ENCODE measurements around the gene SLC22A14.
"Not testable (repeated sequence)": the region's sequence is repeated elsewhere in the genome, so short reads cannot be mapped to it uniquely, and the experiment has no call there.

SLC22A14 gene

GRCh38 chr3:38281895-38282686 lies at the start of gene SLC22A14:
SLC22A14 (plus strand) TSS chr3:38282294; CDS start chr3:38306027, 23,733 bp downstream.
- no peak for DNase-seq

GRCh38 chr3:38232701-38233100 lies 49.4 kb upstream of the SLC22A14 start:
- DNase-seq: no peak

GRCh38 chr3:38235466-38235865 lies 46.6 kb upstream of the SLC22A14 start:
- no peak for DNase-seq

GRCh38 chr3:38238416-38239008 lies 43.6 kb upstream of the SLC22A14 start:
- DNase-seq: no peak

- not testable (repeated sequence) for DNase-seq
Observed at GRCh38 chr3:38242812-38243211, 39.3 kb upstream of the SLC22A14 start.

GRCh38 chr3:38245930-38246329 lies 36.2 kb upstream of the SLC22A14 start:
- no peak for DNase-seq

GRCh38 chr3:38247366-38248035 lies 34.6 kb upstream of the SLC22A14 start:
- no peak for DNase-seq

- no peak for DNase-seq
Observed at GRCh38 chr3:38250198-38250597, 31.9 kb upstream of the SLC22A14 start.

GRCh38 chr3:38251197-38251596 lies 30.9 kb upstream of the SLC22A14 start:
- DNase-seq: no peak

- no peak for DNase-seq
Observed at GRCh38 chr3:38253704-38254103, 28.4 kb upstream of the SLC22A14 start.

GRCh38 chr3:38254872-38255271 lies 27.2 kb upstream of the SLC22A14 start:
- DNase-seq: no peak

- DNase-seq: no peak
Observed at GRCh38 chr3:38255627-38256026, 26.5 kb upstream of the SLC22A14 start.

- no peak for DNase-seq
Observed at GRCh38 chr3:38257583-38257982, 24.5 kb upstream of the SLC22A14 start.

GRCh38 chr3:38260474-38260873 lies 21.6 kb upstream of the SLC22A14 start:
- DNase-seq: no peak

- no peak for DNase-seq
Observed at GRCh38 chr3:38264353-38264771, 17.7 kb upstream of the SLC22A14 start.

GRCh38 chr3:38264779-38265178 lies 17.3 kb upstream of the SLC22A14 start:
- DNase-seq: no peak

GRCh38 chr3:38265604-38266307 lies 16.3 kb upstream of the SLC22A14 start, which contains the start of gene SLC22A13:
SLC22A13 (plus strand) TSS chr3:38265812; CDS start chr3:38265861, 49 bp downstream.
- no peak for DNase-seq

GRCh38 chr3:38266810-38267209 lies 15.3 kb upstream of the SLC22A14 start:
- DNase-seq: no peak

- DNase-seq: no peak
Observed at GRCh38 chr3:38267662-38268061, 14.4 kb upstream of the SLC22A14 start.

- DNase-seq: no peak
Observed at GRCh38 chr3:38268087-38268486, 14.0 kb upstream of the SLC22A14 start.

GRCh38 chr3:38268522-38268921 lies 13.6 kb upstream of the SLC22A14 start:
- DNase-seq: no peak

GRCh38 chr3:38270606-38271005 lies 11.5 kb upstream of the SLC22A14 start:
- no peak for DNase-seq

GRCh38 chr3:38271553-38271952 lies 10.5 kb upstream of the SLC22A14 start:
- no peak for DNase-seq

All from CD4-positive, alpha-beta T cell treated with Interleukin-4 for 1 hour (primary cell).